ENCODE measurements around the gene GRIK1. TPM values are rescaled to one million over a fixed set of nuclear protein-coding genes. Genes with fewer than 3 reads are reported as not detected.

GRIK1 gene
- total RNA-seq, 1 experiment from 2014 or later = not detected

DNA sequence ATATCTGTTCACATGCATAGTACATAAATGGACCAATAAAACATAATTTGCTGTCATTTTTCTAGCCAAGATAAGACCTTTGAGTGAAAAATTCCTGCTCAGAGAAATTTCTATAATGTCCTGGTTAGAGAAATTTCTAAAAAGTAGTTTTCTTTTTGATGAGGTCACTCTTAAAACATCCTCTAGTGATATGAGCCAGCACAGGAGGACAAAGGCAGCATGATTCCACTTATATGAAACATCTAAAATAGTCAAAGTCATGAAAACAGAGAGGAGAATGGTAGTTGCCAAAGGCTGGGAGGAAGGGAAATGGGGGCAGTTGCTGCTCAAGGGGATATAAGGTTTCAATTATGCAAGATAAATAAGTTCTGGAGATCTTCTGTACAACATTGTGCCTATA, 401.7 kb downstream of the GRIK1 start:
- DNase-seq = no peak
- Histone ChIP-seq H3K9me3 (no peaks in the 10 kb centered on the region), H3K36me3 (ENCODE audit: control insufficient read depth, insufficient read depth, low read length) (no peaks in the 10 kb centered on the region), H3K4me1 (no peaks in the 10 kb centered on the region), H3K4me3 (ENCODE audit: low read depth, low read length) (no peak overlapping the region), H3K27me3 (replicated peaks; ENCODE audit: control insufficient read depth, insufficient read depth, low read length) (no peaks in the 10 kb centered on the region)
- TF ChIP-seq, protein P1, sequence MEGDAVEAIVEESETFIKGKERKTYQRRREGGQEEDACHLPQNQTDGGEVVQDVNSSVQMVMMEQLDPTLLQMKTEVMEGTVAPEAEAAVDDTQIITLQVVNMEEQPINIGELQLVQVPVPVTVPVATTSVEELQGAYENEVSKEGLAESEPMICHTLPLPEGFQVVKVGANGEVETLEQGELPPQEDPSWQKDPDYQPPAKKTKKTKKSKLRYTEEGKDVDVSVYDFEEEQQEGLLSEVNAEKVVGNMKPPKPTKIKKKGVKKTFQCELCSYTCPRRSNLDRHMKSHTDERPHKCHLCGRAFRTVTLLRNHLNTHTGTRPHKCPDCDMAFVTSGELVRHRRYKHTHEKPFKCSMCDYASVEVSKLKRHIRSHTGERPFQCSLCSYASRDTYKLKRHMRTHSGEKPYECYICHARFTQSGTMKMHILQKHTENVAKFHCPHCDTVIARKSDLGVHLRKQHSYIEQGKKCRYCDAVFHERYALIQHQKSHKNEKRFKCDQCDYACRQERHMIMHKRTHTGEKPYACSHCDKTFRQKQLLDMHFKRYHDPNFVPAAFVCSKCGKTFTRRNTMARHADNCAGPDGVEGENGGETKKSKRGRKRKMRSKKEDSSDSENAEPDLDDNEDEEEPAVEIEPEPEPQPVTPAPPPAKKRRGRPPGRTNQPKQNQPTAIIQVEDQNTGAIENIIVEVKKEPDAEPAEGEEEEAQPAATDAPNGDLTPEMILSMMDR (IDR thresholded peaks at IDR 0.05; ENCODE audit: insufficient read depth in 1 of 2, low read depth in 1 of 2, low read length in 1 of 2, severe bottlenecking in 1 of 2, unreplicated experiment in 1 of 2) = no peak
- intact Hi-C loops (cut with micrococcal nuclease; ENCODE audit: unreplicated experiment) = no loop called here
- H3K27me3 Mint-ChIP-seq (ENCODE audit: insufficient read depth, unreplicated experiment) = no peaks in the 10 kb centered on the region
- CTCF ChIA-PET = no interaction called here
- no peak overlapping the region for H3K4me3 Mint-ChIP-seq (ENCODE audit: unreplicated experiment)
- no peaks in the 10 kb centered on the region for H3K9me3 Mint-ChIP-seq (ENCODE audit: unreplicated experiment)
- BruUV-seq (replicated peaks) = no TSS peak
- POLR2A ChIA-PET = no interaction called here
- no peak overlapping the region for H3K27ac Mint-ChIP-seq (ENCODE audit: unreplicated experiment)
- H3K4me1 Mint-ChIP-seq (ENCODE audit: low read depth, unreplicated experiment) = no peaks in the 10 kb centered on the region
- no peaks in the 10 kb centered on the region for H3K36me3 Mint-ChIP-seq (ENCODE audit: insufficient read depth, unreplicated experiment)

DNA sequence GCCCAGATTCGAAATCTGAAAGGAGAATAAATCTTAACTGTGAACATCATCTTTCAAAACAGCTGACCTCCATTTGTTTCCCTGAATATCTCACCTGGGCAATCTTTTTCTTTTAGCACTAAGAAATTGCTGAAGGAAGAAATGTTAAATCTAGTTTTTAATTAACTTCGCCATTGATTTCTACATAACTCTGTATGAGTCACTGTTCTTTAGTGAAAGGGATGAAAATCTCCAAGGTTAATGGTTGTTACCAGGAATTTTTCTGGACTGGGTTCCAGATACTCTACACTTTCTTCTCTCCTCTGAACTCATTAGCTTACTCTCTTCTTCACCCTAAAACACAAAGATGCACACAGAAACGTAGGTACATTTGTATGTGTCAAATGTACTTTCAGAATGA, 405.3 kb downstream of the GRIK1 start:
- Histone ChIP-seq H3K36me3 (ENCODE audit: control insufficient read depth, insufficient read depth, low read length) (no peaks in the 10 kb centered on the region), H3K27me3 (replicated peaks; ENCODE audit: control insufficient read depth, insufficient read depth, low read length) (no peaks in the 10 kb centered on the region), H3K4me3 (ENCODE audit: low read depth, low read length) (no peak overlapping the region), H3K9me3 (no peaks in the 10 kb centered on the region), H3K4me1 (no peaks in the 10 kb centered on the region)
- Mint-ChIP-seq H3K4me1 (ENCODE audit: low read depth, unreplicated experiment) (no peaks in the 10 kb centered on the region), H3K4me3 (ENCODE audit: unreplicated experiment) (no peak overlapping the region), H3K27me3 (ENCODE audit: insufficient read depth, unreplicated experiment) (peaks cover 3% of the 10 kb centered on the region), H3K27ac (ENCODE audit: unreplicated experiment) (no peak overlapping the region), H3K9me3 (ENCODE audit: unreplicated experiment) (no peaks in the 10 kb centered on the region), H3K36me3 (ENCODE audit: insufficient read depth, unreplicated experiment) (no peaks in the 10 kb centered on the region)
- TF ChIP-seq, protein P1 (IDR thresholded peaks at IDR 0.05; ENCODE audit: insufficient read depth in 1 of 2, low read depth in 1 of 2, low read length in 1 of 2, severe bottlenecking in 1 of 2, unreplicated experiment in 1 of 2) = no peak
- DNase-seq = no peak
- POLR2A ChIA-PET = no interaction called here
- intact Hi-C loops (cut with micrococcal nuclease; ENCODE audit: unreplicated experiment) = no loop called here
- CTCF ChIA-PET = no interaction called here
- BruUV-seq (replicated peaks) = no TSS peak

DNA sequence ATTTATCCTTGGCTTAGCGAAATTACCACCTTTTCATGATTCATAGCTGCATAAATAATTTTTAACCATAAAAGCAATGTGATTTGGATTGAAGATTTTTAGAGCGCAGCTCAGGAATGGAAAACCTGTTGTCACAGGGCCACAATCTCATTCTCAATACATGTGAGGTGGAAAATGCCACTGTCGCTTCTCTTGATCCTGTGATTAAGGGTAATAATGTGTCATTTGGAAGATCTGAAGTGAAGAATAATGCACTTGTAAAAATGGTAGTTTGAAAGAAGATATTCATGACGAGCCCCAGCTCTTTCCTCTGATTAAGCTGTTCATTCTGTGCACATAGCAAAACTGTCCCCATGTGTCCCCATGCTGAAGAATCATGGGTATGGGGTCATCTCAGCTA, 410.7 kb downstream of the GRIK1 start:
- CTCF ChIA-PET = no interaction called here
- Mint-ChIP-seq H3K36me3 (ENCODE audit: insufficient read depth, unreplicated experiment) (no peaks in the 10 kb centered on the region), H3K4me3 (ENCODE audit: unreplicated experiment) (no peak overlapping the region), H3K9me3 (ENCODE audit: unreplicated experiment) (peaks cover 25% of the 10 kb centered on the region), H3K27me3 (ENCODE audit: insufficient read depth, unreplicated experiment) (peaks cover 3% of the 10 kb centered on the region), H3K27ac (ENCODE audit: unreplicated experiment) (no peak overlapping the region), H3K4me1 (ENCODE audit: low read depth, unreplicated experiment) (no peaks in the 10 kb centered on the region)
- Histone ChIP-seq H3K27me3 (replicated peaks; ENCODE audit: control insufficient read depth, insufficient read depth, low read length) (no peaks in the 10 kb centered on the region), H3K4me1 (no peaks in the 10 kb centered on the region), H3K9me3 (peaks cover 10% of the 10 kb centered on the region), H3K36me3 (ENCODE audit: control insufficient read depth, insufficient read depth, low read length) (no peaks in the 10 kb centered on the region), H3K4me3 (ENCODE audit: low read depth, low read length) (no peak overlapping the region)
- intact Hi-C loops (cut with micrococcal nuclease; ENCODE audit: unreplicated experiment) = no loop called here
- DNase-seq = no peak
- TF ChIP-seq, protein P1 (IDR thresholded peaks at IDR 0.05; ENCODE audit: insufficient read depth in 1 of 2, low read depth in 1 of 2, low read length in 1 of 2, severe bottlenecking in 1 of 2, unreplicated experiment in 1 of 2) = no peak
- POLR2A ChIA-PET = no interaction called here
- BruUV-seq (replicated peaks) = no TSS peak

Measured in Caco-2 (cell line).